Activated CD8-positive, alpha-beta T cell treated with anti-CD3 and anti-CD28 coated beads for 36 hours (primary cell): ENCODE results near the gene TMSB4X. TPM values are rescaled to one million over a fixed set of nuclear protein-coding genes. Genes with fewer than 3 reads are reported as not detected.
"Not testable (repeated sequence)": the region's sequence is repeated elsewhere in the genome, so short reads cannot be mapped to it uniquely, and the experiment has no call there.

Experiments used
- ATAC-seq: fragments of 200-7000 bp; cut with Tn5 transposase; one replicate; pipeline ENCODE4 v1.10.0; 2021; ENCODE audit warnings: mild to moderate bottlenecking, moderate library complexity
- CTCF ChIA-PET: fragments of 350-600 bp; sonication (Branson Sonifier 250); formaldehyde crosslinking; loops from one replicate; lab custom pipeline; 2021; ENCODE audit warnings: antibody characterized with exemption; lab: Charles Lee
- POLR2A ChIA-PET: fragments of 350-600 bp; sonication (Branson Sonifier 250); formaldehyde crosslinking; loops from one replicate; lab custom pipeline; 2021; ENCODE audit warnings: antibody characterized with exemption; lab: Charles Lee
- DNase-seq: peaks from one replicate; pipeline ENCODE4 v3.0.0-alpha.2; 2020
- H3K27ac Mint-ChIP-seq: one replicate; pipeline ENCODE4 v1.8.0; 2021; ENCODE audit warnings: mild to moderate bottlenecking, mixed read lengths
- H3K27me3 Mint-ChIP-seq: one replicate; pipeline ENCODE4 v1.8.0; 2021; ENCODE audit warnings: mixed read lengths
- H3K36me3 Mint-ChIP-seq: one replicate; pipeline ENCODE4 v1.8.0; 2021; ENCODE audit warnings: low read depth, mixed read lengths
- H3K4me1 Mint-ChIP-seq: one replicate; pipeline ENCODE4 v1.8.0; 2021; ENCODE audit warnings: low read depth, mixed read lengths
- H3K4me3 Mint-ChIP-seq: one replicate; pipeline ENCODE4 v1.8.0; 2021; ENCODE audit warnings: mild to moderate bottlenecking, moderate library complexity, mixed read lengths
- H3K9me3 Mint-ChIP-seq: one replicate; pipeline ENCODE4 v1.8.0; 2021; ENCODE audit warnings: mixed read lengths
- intact Hi-C: fragments of 100-400 bp; cut with micrococcal nuclease; formaldehyde crosslinking; loops from one replicate; pipeline ENCODE4 v1.10.0; 2022
- total RNA-seq, 2 experiments: library from RNA; stranded (reverse); gene quantifications; one replicate each; pipeline ENCODE4 v1.2.3, GENCODE V29; 2021
- TF ChIP-seq, protein P1 (sequence below): fragments of 200-600 bp; IDR thresholded peaks from one replicate; pipeline ENCODE4 v1.8.0; 2022; ENCODE audit warnings: antibody characterized with exemption, mild to moderate bottlenecking

Gene TMSB4X
- total RNA-seq, 2 experiments from 2014 or later = 5,169 to 5,393 TPM

GRCh38 chrX:12958059-12958458, 16.9 kb upstream of the TMSB4X start:
- TF ChIP-seq, protein P1, sequence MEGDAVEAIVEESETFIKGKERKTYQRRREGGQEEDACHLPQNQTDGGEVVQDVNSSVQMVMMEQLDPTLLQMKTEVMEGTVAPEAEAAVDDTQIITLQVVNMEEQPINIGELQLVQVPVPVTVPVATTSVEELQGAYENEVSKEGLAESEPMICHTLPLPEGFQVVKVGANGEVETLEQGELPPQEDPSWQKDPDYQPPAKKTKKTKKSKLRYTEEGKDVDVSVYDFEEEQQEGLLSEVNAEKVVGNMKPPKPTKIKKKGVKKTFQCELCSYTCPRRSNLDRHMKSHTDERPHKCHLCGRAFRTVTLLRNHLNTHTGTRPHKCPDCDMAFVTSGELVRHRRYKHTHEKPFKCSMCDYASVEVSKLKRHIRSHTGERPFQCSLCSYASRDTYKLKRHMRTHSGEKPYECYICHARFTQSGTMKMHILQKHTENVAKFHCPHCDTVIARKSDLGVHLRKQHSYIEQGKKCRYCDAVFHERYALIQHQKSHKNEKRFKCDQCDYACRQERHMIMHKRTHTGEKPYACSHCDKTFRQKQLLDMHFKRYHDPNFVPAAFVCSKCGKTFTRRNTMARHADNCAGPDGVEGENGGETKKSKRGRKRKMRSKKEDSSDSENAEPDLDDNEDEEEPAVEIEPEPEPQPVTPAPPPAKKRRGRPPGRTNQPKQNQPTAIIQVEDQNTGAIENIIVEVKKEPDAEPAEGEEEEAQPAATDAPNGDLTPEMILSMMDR = no peak
- Mint-ChIP-seq H3K4me1 (peaks cover 60% of the 10 kb centered on the region), H3K4me3 (peak overlapping the region; percentile 75), H3K9me3 (no peaks in the 10 kb centered on the region), H3K27me3 (no peaks in the 10 kb centered on the region), H3K27ac (peak overlapping the region; percentile 97), H3K36me3 (peaks cover 18% of the 10 kb centered on the region)
- no peak for ATAC-seq
- ChIA-PET POLR2A (interaction anchor here (1.6 to 15.9 kb wide), 3 partner anchors 8 to 128 kb away, joined by 4 to 621 read pairs (median 31); partner anchors contain the start of gene TMSB4X), CTCF (interaction anchor here (0.8 to 3.7 kb wide), 4 partner anchors 10 to 61 kb away, joined by 3 to 23 read pairs (median 4); no protein-coding TSS in a partner anchor)
- DNase-seq = no peak
- intact Hi-C loops = no loop called here

DNA sequence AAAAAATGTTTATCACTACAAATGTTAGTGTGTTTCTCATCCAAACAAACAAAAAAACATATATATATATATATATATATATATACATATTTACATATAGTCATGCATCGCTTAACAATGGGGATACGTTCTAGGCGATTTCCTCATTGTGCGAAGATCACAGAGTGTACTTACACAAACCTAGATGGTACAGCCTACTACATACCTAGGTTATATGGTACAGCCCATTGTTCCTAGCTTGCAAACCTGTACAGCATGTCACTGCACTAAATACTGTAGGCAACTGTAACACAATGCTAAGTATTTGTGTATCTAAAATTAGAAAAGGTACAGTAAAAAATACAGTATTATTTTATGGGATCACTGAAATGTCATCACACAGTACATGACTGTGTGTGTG, 16.4 kb upstream of the TMSB4X start:
- Mint-ChIP-seq H3K4me1 (peaks cover 56% of the 10 kb centered on the region), H3K27me3 (no peaks in the 10 kb centered on the region), H3K9me3 (no peaks in the 10 kb centered on the region), H3K36me3 (peaks cover 18% of the 10 kb centered on the region), H3K4me3 (no peak overlapping the region), H3K27ac (peak overlapping the region; percentile 97)
- ChIA-PET POLR2A (interaction anchor here (1.6 to 15.9 kb wide), 3 partner anchors 8 to 128 kb away, joined by 4 to 621 read pairs (median 31); partner anchors contain the start of gene TMSB4X), CTCF (interaction anchor here (0.8 to 3.7 kb wide), 4 partner anchors 10 to 61 kb away, joined by 3 to 23 read pairs (median 4); no protein-coding TSS in a partner anchor)
- ATAC-seq (no peak), DNase-seq (no peak)
- intact Hi-C loops = no loop called here
- TF ChIP-seq, protein P1 = no peak

- H3K9me3 Mint-ChIP-seq = no peaks in the 10 kb centered on the region
- TF ChIP-seq, protein P1 = no peak
- intact Hi-C loops = no loop called here
- peaks cover 15% of the 10 kb centered on the region for H3K36me3 Mint-ChIP-seq
- ChIA-PET POLR2A (interaction anchor here (15.9 kb wide), 1 partner anchor 13 kb away, joined by 621 read pairs; the partner anchor contains the start of gene TMSB4X), CTCF (interaction anchor here (0.6 kb wide), 1 partner anchor 47 kb away, joined by 3 read pairs; no protein-coding TSS in a partner anchor)
- H3K4me3 Mint-ChIP-seq = no peak overlapping the region
- DNase-seq (no peak), ATAC-seq (no peak)
- H3K4me1 Mint-ChIP-seq = peaks cover 58% of the 10 kb centered on the region
- peak overlapping the region; percentile 90 for H3K27ac Mint-ChIP-seq
- H3K27me3 Mint-ChIP-seq = no peaks in the 10 kb centered on the region
These were observed 13.7 kb upstream of the TMSB4X start for GRCh38 chrX:12961196-12961718.

DNA sequence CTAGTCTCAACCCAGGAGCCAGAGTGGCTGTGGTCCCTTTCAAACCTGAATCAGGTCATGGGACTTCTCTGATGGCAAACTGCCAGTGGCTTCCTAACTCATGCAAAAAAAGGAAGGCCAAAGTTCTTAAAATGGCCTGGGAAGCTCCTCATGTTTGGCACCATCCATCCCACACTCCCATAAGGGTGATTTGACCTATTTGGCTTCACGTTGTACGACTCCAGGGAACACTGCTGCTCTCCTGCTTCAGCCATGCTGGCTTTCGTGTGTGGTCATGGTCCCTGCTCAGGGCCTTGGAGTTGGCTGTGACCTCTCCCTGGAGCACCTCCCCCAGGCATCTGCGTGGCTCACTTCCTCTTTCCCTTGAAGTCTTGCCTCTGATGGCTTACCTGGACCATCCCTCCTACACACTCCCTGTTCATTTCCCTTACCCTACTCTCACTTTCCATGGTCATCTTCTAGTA, 12.8 kb upstream of the TMSB4X start:
- H3K4me1 Mint-ChIP-seq = peaks cover 60% of the 10 kb centered on the region
- POLR2A ChIA-PET = interaction anchor here (0.6 kb wide), 1 partner anchor 89 kb away, joined by 3 read pairs; no protein-coding TSS in a partner anchor
- H3K27me3 Mint-ChIP-seq = no peaks in the 10 kb centered on the region
- no peak overlapping the region for H3K4me3 Mint-ChIP-seq
- intact Hi-C loops = no loop called here
- no peaks in the 10 kb centered on the region for H3K9me3 Mint-ChIP-seq
- H3K27ac Mint-ChIP-seq = peak overlapping the region; percentile 90
- CTCF ChIA-PET = no interaction called here
- DNase-seq = no peak
- ATAC-seq = no peak
- TF ChIP-seq, protein P1 = no peak
- H3K36me3 Mint-ChIP-seq = peaks cover 15% of the 10 kb centered on the region

GRCh38 chrX:12963210-12963850, 11.6 kb upstream of the TMSB4X start:
- intact Hi-C loops, H3K4me3 Mint-ChIP-seq, DNase-seq, H3K27ac Mint-ChIP-seq, H3K27me3 Mint-ChIP-seq, H3K9me3 Mint-ChIP-seq, POLR2A ChIA-PET, CTCF ChIA-PET, ATAC-seq: not testable (repeated sequence)
- H3K4me1 Mint-ChIP-seq = peaks cover 62% of the 10 kb centered on the region
- H3K36me3 Mint-ChIP-seq = peaks cover 15% of the 10 kb centered on the region
